Measurements from ENCODE around the gene ADGRG1. TPM values are rescaled to one million over a fixed set of nuclear protein-coding genes. Genes with fewer than 3 reads are reported as not detected.

The ADGRG1 gene
- total and polyA plus RNA-seq, 3 donors from 2014 or later = 134 to 346 (median 296) TPM

- H3K36me3 ChIP-seq (ENCODE audit: low read depth, missing control alignments) = no peaks in the 10 kb centered on the region
- no peak overlapping the region for H3K27ac ChIP-seq
- H3K4me3 ChIP-seq = no peak overlapping the region
- H3K27me3 ChIP-seq = no peaks in the 10 kb centered on the region
- no peak for DNase-seq
- intact Hi-C loops (cut with DNase I; ENCODE audit: low total_unique reads) = no loop called here
- H3K4me1 ChIP-seq = peaks cover 11% of the 10 kb centered on the region
- H3K9me3 ChIP-seq = no peaks in the 10 kb centered on the region
- 68 to 71% methylated on average over 10 of the region's 10 CpGs for WGBS, 2 donors
- TF ChIP-seq POLR2A (IDR thresholded peaks at IDR 0.05) = no peak
- TF ChIP-seq CTCF (IDR thresholded peaks at IDR 0.05) = no peak
Observed at GRCh38 chr16:57700781-57701551, 72.5 kb downstream of the ADGRG1 start.

DNA sequence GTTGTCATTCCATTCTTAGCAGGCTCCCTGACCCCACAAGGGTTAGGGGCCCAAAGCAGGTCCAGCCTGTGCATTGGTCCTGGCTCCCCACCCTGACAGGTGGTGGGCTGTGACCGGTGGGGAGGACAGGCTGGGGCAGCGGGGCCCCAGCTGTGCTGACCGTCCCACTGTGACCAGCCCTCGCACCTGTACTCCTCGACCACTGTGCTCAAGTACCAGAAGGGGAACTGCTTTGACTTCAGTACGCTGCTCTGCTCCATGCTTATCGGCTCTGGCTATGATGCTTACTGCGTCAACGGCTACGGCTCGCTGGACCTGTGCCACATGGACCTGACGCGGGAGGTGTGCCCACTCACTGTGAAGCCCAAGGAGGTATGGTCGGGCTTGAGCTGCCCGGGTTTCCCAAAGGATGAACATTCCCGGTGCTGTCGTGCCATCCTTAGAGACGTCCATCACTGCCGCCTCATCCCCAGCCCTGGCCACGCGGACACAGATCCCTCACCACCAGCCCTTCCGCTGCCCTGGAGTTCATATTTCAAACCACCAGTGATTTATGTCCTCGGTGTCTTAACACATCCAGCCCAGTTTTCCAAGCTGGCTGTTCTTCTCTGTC is 73.4 kb downstream of the ADGRG1 start:
- DNase-seq = no peak
- intact Hi-C loops (cut with DNase I; ENCODE audit: low total_unique reads) = no loop called here
- H3K9me3 ChIP-seq = no peaks in the 10 kb centered on the region
- H3K27ac ChIP-seq = no peak overlapping the region
- H3K4me3 ChIP-seq = no peak overlapping the region
- TF ChIP-seq CTCF (IDR thresholded peaks at IDR 0.05) (no peak), POLR2A (IDR thresholded peaks at IDR 0.05) (no peak)
- no peaks in the 10 kb centered on the region for H3K36me3 ChIP-seq (ENCODE audit: low read depth, missing control alignments)
- peaks cover 11% of the 10 kb centered on the region for H3K4me1 ChIP-seq
- H3K27me3 ChIP-seq = no peaks in the 10 kb centered on the region
- 68 to 74% methylated on average over 10 to 23 of the region's 23 CpGs for WGBS, 2 donors

DNA sequence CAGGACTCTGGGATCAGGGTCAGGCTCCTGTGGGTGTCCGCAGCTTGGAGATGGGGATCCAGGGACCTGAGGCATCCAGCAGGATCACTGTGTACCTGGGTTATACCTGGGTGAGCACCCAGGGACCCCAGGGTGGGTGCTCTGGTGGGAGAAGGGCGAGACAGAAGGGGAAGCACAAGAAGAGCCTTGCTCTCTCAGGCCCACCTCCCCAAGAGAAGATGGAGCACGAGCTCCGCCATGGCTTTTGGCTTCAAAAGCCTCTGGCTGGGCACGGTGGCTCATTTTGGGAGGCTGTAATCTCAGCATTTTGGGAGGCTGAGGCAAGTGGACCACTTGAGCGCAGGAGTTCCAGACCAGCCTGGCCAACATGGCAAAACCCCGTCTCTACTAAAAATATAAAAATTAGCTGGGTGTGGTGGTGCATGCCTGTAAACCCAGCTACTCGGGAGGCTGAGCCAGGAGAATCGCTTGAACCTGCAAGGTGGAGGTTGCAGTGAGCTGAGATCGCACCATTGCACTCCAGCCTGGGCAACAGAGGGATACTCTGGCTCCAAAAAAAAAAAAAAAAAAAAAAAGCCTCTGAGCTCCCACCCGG is 75.1 kb downstream of the ADGRG1 start:
- Histone ChIP-seq H3K4me3 (no peak overlapping the region), H3K9me3 (no peaks in the 10 kb centered on the region), H3K27ac (no peak overlapping the region), H3K36me3 (ENCODE audit: low read depth, missing control alignments) (no peaks in the 10 kb centered on the region), H3K4me1 (peaks cover 11% of the 10 kb centered on the region), H3K27me3 (no peaks in the 10 kb centered on the region)
- intact Hi-C loops (cut with DNase I; ENCODE audit: low total_unique reads) = no loop called here
- 91 to 95% methylated on average over 11 of the region's 11 CpGs for WGBS, 2 donors
- no peak for DNase-seq
- TF ChIP-seq POLR2A (IDR thresholded peaks at IDR 0.05) (no peak), CTCF (IDR thresholded peaks at IDR 0.05) (no peak)

GRCh38 chr16:57704011-57704904 is 75.8 kb downstream of the ADGRG1 start:
- Histone ChIP-seq H3K27me3 (no peaks in the 10 kb centered on the region), H3K4me3 (no peak overlapping the region), H3K9me3 (no peaks in the 10 kb centered on the region), H3K4me1 (peaks cover 8% of the 10 kb centered on the region), H3K36me3 (ENCODE audit: low read depth, missing control alignments) (no peaks in the 10 kb centered on the region), H3K27ac (no peak overlapping the region)
- DNase-seq = no peak
- intact Hi-C loops (cut with DNase I; ENCODE audit: low total_unique reads) = no loop called here
- WGBS, 2 donors = 69 to 77% methylated on average over 11 of the region's 11 CpGs
- TF ChIP-seq CTCF (IDR thresholded peaks at IDR 0.05) (no peak), POLR2A (IDR thresholded peaks at IDR 0.05) (no peak)
